HuH-7.5 (cell line): ENCODE results near the gene GM2A.
A peak's percentile ranks its signal among the peaks of the same experiment; 100 is the strongest.
"Not testable (repeated sequence)": the region's sequence is repeated elsewhere in the genome, so short reads cannot be mapped to it uniquely, and the experiment has no call there.

Experiments
- DNase-seq: peaks from one replicate; pipeline ENCODE4 v3.0.0; 2011; ENCODE audit warnings: low spot score

Gene GM2A

DNA sequence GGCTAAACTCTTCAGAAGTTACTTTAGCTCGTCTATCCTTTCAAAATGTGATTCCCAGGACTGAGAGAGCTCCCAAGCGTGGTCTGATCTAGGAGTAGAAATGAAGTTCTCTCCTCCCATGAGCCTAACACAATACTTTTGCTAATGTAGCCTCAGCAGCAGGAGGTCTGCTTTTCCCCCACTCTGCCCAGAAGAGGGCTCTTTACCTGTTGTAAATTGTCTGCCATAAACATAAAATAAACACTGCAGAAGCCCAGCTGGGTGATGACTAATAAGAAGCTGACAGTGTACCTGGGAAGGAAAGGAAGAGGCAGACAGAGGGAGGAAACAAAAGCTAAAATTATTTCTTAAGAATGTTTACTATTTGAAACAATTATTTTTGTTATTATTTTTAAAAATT, 35.2 kb downstream of the GM2A start:
- no peak for DNase-seq

DNA sequence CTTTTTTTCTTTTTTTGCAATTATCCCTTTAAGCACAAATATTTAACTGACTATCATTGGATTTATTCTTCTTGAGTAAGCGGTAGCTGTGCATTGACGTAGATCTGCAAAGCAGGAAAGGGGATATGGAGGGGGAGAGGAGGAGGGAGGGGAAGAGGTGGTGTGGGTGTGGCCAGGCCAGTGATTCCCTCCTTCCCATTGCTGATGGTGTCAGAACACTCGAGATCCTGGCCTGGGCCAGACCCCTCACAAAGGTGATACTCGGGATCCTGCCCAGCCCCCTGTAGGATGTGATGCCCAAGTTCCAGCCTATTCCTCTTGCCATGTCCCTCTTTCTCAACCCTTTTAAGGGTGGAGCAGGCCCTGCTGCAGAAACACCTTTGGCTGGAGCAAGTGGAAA, 40.6 kb downstream of the GM2A start:
- DNase-seq: no peak

DNA sequence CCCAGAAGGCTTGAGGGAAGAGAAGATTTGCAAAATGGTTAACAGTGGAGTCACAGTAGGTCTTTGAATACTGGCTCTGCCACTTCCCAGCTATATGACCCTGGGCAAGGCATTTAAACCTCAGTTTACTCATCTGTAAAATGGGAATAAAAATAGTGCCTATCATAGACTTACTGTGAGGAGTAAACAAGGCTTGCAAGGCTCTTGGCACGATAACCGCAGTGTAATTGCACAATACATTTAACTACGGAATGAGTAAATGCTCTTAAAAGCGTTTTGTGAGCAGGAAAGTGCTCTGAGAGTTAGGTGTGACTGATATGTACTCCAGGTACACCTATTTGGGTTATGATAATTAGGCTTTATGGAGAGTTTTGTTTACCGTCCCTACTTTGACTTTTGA, 42.2 kb downstream of the GM2A start:
- DNase-seq: no peak

DNA sequence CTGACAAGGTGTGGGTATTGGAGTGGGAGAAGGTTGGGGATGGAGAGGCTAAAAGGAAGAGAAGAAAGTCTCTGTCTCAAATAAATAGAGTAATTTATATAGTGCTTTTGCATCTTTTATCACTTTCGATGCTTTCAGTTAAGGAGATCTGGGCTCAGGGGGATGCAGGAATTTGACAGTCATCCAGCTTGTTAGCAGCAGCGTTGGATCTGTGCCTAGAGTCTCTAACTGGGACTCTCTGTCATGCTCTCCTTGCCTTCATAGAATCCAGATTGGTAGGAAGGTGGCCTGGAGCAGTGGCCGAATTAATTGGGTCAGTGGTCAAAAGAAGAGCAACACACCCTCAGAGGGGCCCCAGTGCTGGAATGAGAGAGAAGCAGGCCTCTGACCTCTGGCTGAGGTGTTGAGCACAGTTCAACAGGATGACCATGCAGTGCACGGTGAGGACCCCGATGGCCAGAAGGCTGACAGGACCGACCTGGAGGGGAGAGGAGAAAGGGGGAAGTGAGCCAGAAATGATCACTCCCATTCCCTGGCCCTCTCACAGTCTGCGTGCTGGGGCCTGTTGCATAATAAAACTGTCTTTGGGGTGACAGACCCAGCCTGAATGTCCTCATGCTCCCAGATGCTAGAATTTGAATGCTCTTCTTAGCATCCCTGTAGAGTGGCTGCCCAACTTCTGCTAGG, 42.9 kb downstream of the GM2A start:
- DNase-seq: no peak

DNA sequence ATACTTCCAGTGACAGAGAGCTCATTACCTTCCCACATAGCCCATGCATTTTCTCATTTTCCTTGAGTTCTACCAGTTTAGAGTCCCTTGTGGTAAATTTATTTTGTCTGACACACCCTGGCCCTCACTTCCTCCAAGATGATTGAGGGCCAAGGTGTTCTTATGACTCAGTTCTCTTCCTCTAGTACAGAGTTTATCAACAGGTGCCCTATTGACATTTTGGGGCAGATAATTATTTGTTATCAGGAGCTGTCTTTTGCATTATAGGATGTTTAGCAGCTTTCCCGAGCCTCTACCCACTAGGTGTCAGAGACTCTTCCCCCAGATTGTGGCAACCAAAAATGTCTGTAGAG, 43.5 kb downstream of the GM2A start:
- no peak for DNase-seq

DNA sequence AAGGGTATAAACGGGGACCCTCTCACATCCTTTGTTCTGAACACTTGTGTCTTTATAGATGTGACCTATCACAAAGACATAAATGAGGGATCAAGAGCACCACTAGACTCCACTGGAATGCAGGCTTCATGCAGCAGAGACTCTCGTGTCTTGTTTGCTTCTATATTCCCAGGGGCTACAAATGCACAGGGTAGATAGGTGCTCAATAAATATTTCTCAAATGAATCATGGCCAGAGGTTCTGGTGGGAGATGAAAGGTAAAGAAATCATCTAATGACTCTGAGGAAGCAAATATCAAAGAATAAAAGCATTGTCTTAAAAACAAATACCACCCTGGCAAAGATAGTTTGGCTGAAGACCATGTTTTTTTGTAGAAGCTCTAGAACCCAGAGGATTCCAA, 44.0 kb downstream of the GM2A start:
- no peak for DNase-seq

DNA sequence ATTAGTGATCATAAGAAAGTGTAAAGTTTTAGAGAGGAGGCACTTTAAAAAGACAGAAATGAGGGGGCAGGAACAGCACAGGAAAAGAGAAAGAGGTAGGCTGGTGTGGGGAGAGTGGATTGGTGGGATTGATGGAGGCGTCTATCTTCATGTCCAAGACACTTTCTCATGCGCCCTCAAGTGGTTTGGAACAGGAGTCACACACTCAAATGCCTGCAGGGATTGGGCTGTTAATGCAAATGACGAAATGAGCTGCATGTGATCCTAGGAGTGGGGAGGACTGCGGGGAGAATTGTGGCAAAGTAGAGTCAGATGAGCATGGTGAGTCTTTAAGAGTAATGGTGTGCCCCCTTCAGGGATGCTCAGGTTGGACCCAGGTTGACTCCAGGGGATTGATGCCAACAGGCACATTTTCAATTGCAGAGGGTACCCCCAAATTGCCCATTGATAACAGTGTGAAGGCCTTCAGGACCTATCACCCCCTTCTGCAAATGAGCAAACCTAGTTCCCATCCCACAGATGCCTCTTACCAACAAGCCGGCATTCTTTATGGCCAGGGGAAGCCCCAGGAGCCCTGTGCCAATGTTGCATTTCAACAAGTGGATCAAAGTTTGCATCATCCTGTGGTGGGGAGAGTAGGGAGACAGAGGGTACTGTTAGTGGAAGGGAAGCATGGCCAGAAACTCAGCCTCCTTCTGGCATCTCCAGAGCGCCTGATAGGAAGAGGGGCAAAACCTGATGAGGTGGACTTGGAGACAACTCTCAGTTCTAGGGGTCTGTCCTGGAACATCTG, 45.3 kb downstream of the GM2A start:
- no peak for DNase-seq

DNA sequence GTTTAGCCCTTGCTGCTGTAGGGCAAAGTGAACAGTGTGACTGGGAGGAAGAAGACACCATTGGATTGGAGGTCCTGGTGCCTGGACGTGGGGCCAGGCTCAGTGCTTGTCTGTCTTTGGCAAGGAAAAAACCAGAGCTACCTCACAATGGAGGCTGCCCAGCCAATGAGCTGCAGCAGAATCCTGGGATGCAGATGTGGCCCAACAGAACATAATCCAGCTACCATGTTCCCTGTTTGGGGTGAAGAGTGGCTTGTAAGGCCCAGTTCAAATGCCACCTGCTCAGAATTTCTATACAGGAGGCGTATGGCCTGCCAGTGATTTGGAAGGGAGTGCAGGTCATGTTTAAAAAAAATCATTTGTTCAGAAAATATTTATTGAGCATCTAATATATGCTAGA, 50.7 kb downstream of the GM2A start, which contains the start of gene SLC36A3:
Gene SLC36A3 (minus strand): TSS at position 101 of the 400 bp plus-strand sequence. CDS start 412 bp downstream, outside the sequence.
- no peak for DNase-seq

DNA sequence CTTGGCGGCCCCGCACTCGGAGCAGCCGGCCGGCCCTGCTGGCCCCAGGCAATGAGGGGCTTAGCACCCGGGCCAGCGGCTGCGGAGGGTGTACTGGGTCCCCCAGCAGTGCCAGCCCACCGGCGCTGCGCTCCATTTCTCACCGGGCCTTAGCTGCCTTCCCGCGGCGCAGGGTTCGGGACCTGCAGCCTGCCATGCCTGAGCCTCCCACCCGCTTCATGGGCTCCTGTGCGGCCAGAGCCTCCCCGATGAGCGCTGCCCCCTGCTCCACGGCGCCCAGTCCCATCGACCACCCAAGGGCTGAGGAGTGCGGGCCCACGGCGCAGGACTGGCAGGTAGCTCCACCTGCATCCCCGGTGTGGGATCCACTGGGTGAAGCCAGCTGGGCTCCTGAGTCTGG, 56.3 kb downstream of the GM2A start:
- not testable (repeated sequence) for DNase-seq

DNA sequence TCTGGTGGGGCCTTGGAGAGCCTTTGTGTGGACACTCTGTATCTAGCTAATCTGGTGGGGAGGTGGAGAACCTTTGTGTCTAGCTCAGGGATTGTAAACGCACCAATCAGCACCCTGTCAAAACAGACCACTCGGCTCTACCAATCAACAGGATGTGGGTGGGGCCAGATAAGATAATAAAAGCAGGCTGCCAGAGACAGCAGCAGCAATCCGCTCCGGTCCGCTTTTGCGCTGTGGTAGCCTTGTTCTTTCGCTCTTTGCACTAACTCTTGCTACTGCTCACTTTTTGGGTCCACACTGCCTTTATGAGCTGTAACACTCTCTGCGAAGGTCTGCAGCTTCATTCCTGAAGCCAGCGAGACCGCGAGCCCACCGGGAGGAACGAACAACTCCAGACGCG, 56.8 kb downstream of the GM2A start:
- not testable (repeated sequence) for DNase-seq

DNA sequence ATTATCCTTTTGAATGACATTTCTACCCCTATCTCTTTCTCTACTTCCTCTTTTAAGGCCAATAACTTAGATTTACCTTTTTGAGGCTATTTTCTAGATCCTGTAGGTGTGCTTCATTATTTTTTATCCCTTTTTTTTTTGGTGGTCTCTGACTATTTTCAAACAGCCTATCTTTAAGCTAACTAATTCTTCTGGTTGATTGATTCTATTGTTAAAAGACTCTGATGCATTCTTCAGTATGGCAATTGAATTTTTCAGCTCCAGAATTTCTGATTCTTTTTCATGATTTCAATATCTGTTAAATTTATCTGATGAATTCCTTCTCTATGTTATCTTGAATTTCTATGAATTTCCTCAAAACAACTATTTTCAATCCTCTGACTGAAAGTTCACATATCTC, 57.9 kb downstream of the GM2A start:
- no peak for DNase-seq

DNA sequence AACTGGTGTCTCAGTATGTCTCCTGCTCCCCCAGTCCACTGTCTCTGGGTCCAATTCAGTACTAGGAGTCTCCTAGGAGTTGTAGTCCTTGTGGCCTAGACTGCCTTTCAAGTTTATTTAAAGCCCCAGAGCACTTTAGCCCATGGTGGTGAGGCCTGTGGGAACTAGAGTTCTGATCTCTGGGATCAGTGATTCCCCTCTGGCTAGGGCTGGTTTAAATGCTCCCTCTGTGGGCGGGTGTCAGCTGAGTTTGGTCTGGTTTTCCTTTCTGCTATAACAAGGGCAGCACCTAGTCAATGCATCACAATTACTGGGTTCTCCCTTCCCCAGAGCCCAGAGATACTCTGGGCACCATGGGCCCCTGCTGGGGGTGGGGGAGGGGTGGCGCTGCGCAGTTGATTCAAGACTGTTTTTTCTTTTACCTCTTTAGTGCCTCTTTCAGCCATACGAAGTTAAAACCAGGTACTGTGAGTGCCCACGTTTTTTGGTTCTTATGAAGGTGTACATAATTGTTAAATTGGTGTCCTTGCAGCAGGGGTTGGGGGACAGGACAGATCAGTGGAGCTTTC, 59.9 kb downstream of the GM2A start:
- no peak for DNase-seq

DNA sequence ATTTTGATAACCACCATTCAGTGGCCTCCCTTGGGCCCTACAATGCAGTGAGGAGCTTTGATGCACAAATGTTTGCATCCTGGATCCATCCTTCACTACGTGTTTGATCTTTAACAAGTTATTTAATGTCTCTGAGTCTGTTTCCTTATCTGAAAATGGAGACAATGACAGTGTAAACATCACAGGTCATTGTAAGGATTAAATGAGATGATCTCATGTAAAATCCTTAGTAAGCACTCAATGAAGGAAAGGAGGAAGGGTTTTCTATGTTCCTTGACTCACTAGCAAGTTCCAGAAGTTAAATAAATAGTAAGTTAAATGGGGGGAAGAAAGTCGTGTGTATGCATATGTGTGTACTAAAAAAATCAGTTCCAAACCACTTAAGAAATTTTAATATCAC, 60.4 kb downstream of the GM2A start:
- DNase-seq: no peak

DNA sequence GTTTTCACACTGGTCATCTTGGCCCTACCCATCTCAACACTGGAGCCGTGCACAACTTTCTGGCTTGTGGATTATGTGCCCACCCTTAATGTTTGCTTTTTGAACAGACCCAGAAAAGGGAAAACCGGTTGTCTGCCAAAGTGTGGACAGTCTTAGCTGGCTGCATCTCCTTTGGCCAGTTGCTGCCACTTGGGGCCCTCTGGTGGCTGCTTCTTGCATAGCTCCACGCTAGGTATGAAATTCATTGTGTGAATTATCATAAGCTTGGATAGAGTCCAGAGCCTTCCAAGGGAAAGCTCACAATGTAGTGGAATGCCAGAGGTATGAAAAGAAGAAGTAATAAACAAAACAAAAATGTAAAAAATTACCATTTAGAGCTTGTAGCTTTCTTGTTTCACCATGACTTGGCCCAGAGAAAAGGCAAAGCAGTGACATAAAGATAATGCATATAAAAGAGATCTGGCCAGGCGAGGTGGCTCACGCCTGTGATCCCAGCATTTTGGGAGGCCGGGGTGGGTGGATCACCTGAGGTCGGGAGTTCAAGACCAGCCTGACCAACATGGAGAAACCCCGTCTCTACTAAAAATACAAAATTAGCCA, 63.1 kb downstream of the GM2A start:
- peak; percentile 45 for DNase-seq

DNA sequence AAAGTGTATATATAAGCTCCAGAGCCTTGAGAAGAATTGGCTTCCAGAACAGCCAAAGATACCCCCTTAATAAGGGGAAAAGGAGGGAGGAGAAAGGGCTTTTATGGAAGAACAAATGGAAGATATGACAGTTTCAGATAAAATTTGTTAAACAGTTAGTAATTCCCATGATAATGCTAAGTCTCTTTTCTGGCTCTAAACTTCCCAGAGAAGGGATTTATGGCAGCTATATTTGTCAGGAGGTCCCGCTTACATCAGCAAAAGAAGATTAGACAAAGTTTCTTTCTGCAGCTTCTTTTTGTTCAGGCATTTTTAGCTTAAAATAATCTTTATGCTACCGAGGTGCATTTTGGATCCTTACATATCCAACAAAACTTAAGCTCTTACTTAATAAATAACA, 64.9 kb downstream of the GM2A start:
- DNase-seq: no peak

DNA sequence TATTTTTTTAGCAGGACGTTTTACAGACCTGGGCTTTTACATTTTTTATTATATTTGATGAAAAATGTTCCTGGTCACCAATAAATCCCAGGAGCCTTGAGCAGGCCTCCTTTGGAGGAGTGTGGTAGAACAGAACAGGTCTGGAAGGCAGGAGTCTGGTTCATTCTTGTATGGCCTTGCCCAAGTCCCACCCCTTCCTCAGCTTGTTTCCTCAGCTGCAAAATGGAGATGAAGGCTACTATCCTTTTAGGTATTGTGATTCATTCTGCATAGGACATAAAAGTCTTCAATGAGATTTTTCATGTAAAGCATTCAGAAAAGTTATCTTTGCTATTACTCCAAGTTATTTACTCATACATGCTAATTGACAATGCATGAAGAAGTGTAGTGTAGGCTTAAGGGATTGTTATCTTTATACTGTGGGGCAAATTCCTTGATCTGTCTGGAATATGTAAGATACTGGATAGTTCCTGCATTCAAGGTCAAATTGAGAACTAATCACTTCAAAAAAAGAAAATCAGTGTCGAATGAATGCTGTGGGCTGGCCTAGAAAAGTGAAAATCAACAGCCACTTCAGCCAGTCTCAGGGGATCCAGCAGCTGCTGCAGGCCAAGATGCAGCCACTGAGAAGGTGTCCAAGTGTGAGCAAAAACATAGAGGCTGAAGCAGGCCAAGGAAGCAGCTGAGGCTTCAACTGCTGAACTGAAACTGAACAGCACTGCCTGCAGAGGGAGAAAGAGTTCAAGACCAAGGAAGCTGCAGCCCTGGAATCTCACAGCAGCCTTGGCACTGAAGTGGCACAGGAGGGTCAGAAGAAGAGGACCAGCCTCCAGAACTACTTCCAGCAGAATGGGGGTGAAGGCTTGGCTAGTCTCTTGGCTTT, 66.1 kb downstream of the GM2A start:
- DNase-seq: no peak
